Measurements from ENCODE around the gene CDH26. TPM values are rescaled to one million over a fixed set of nuclear protein-coding genes. Genes with fewer than 3 reads are reported as not detected.
A peak's percentile ranks its signal among the peaks of the same experiment; 100 is the strongest.
"Not testable (repeated sequence)": the region's sequence is repeated elsewhere in the genome, so short reads cannot be mapped to it uniquely, and the experiment has no call there.

Gene CDH26
- total RNA-seq, 1 donor from 2014 or later, result 2.3 TPM

DNA sequence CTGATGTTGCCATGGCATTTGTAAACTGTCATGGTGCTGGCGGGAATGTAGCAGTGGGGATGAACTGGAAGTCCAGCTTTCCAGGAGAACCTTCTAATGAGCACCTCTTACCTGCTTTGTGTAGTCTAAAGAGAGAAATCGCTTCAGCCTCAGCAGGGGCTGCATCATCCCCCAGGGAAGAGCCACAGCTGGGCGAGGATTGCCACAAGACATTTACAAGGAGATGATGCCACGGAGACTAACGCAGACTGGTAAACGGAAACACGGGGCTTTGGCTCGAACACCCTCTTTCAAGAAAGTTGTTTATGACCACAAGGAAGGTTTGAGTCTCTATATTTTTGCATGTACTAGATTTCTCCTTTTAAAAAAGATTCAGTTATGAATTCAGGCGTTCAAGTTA, 72.9 kb downstream of the CDH26 start:
- no peak for DNase-seq (ENCODE audit: missing footprints)
- no peak for ATAC-seq
- intact Hi-C loops (cut with DNase I), result no loop called here

DNA sequence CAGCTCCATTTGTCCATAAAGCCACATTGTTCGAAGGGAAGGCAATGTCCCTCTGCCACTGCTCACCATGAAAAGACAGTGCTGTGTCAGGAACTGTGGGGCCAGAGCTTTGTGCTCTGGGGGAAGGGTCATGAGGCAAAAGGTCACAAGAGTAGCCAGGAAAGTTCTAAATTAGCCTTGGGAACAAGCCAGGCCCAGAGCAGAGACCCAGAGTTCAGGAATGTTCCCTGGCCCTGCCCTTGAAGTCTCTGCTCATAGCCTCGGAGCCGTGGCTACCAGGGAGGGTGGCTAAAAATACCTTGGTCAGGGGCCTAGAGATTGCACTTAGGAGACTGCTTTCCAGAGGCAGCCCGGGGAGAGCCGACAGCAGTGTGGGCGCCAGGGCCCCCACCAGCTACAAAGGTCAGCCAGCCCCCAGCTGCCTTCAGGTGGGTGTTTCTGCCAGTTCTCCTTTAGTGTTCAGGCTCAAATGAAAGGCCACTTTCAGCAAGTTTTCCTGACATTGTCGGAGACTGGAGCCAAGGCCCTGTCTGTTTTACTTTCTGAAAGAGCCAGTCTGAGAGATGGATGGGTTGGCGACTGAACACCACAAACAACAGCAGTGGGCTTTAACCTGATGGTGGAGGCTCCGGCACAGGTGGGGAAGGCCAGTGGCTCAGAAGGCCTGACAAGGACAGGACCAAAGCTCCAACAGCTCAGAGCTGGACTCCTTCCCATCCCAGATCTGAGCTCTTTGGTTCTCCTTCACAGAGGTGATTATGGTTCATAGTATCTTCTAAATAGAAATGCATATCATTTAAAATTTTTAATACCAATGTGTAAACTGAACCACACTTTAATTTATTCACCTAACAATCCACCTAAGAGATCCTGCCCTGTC, 76.2 kb downstream of the CDH26 start:
- intact Hi-C loops (cut with DNase I), result no loop called here
- ATAC-seq (peak; percentile 94), DNase-seq (ENCODE audit: missing footprints) (peak; percentile 74)

DNA sequence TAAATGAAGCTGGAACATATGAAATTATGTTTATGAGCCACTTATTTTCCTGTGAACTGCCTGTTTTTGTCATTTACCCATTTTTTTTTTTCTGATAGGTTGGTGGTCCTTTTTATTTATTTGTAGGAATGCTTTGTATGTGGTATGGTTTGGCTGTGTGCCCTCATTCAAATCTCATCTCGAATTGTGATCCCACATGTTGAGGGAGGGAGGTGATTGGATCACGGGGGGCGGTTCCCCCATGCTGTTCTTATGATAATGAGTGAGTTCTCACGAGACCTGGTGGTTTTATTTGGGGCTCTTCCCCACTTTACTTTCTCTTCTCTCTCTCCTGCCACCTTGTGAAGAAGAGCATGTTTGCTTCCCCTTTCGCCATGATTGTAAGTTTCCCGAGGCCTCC, 77.3 kb downstream of the CDH26 start:
- intact Hi-C loops (cut with DNase I), result no loop called here
- no peak for ATAC-seq
- DNase-seq (ENCODE audit: missing footprints), result no peak

DNA sequence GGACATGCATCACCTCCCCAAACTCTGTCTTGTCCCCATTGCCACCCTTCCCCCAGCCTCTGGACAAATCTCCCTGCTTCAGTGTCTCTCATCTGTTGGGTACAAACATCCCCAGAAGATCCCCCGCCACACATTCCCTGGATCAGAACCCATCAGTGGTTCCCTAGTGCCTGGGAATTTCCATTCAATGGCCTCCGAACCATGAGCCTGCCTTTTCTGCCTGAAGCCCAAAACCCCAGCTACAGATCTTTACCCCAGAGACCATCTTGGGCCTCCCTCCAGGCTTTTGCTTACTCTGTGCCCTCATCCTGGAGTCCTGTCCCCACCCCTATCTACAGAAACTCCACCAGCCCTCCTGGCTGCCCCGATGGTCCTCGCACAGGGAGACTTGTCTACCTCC, 78.1 kb downstream of the CDH26 start:
- no peak for DNase-seq (ENCODE audit: missing footprints)
- intact Hi-C loops (cut with DNase I), result no loop called here
- no peak for ATAC-seq

DNA sequence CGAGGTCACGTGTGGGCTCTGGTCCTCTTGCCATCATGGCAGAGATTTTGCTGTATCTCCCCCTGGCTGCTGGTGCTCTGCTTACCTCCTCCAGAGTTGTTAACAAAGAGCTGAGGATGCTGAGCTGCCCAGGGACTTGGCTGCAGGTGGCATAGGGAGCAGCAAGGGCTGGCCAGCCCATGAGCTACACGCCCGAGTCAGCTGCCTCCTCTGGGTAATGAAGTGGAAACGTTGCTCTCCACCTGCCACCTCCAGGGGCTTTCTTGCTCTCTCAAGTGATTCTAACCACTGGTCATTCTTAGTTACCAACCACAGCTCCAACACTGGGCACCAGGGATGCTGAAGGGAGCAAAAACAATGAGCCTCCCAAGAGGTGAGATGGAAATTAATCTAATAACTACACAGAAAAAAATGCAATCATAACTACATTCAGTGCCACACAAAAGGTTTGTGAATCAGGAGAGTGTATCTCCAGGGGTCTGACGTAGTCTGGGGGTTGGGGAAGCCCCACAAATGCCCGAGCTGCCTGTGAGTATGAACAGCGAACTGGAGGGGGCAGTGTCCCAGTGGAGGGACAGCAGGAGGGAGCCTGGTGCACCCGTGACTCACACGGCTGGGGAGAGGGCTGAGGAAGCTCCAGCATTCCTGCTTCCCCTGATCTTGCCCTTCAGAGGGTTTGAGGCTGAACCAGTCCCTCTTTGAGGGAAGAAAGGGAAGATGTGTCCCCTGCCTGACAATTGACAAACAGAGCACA, 78.7 kb downstream of the CDH26 start:
- intact Hi-C loops (cut with DNase I), result no loop called here
- ATAC-seq, result no peak
- no peak for DNase-seq (ENCODE audit: missing footprints)

DNA sequence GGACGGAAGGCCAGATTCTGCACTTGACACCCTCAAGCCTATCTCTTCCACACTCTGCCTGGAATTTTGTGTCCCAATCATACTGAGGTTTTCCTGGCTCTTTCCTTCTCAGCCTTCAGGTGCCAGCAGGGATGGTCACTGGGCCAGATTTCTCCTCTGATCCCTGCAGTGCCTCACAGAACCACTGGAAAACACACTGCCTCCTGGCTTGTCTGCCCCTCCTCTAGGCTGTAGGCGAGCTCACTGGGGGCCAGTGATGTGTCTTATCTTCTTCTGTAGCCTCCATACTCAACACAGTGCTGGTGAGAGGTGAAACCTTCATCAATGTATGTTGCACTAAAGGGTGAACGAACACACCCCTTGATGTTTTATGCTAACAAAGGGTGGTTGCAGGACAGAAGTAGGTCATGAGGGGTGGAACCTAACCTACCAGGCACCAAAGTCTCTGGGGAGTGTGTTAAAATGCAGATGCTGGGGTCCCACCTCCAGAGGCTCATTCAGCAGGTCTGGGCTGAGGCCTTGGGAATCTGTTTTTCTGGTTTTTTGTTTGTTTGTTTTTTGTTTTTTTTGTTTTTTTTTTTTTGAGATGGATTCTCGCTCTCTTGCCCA, 80.3 kb downstream of the CDH26 start:
- DNase-seq (ENCODE audit: missing footprints) (no peak), ATAC-seq (peak; percentile 35)
- intact Hi-C loops (cut with DNase I), result no loop called here

DNA sequence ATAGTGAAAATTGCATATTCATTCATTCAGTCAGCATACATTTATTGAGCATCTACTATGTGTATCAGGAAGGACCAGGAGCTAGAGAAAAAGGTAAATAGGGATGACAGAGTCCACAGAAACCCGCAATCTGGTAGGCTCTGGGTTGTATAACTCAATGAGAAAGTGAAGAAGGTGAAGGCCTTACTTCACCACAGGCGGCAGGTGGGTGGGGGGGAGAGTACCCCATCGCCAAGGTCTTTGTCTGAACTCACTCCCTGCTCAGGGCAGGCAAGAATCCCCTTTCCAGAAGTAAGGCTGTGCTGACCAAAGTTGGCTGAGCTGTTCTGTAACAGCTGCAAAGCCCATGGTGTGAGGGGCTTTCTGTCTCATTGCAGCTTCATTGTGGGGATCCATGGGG, 81.3 kb downstream of the CDH26 start:
- intact Hi-C loops (cut with DNase I), result no loop called here
- DNase-seq (ENCODE audit: missing footprints), result no peak
- ATAC-seq, result no peak

DNA sequence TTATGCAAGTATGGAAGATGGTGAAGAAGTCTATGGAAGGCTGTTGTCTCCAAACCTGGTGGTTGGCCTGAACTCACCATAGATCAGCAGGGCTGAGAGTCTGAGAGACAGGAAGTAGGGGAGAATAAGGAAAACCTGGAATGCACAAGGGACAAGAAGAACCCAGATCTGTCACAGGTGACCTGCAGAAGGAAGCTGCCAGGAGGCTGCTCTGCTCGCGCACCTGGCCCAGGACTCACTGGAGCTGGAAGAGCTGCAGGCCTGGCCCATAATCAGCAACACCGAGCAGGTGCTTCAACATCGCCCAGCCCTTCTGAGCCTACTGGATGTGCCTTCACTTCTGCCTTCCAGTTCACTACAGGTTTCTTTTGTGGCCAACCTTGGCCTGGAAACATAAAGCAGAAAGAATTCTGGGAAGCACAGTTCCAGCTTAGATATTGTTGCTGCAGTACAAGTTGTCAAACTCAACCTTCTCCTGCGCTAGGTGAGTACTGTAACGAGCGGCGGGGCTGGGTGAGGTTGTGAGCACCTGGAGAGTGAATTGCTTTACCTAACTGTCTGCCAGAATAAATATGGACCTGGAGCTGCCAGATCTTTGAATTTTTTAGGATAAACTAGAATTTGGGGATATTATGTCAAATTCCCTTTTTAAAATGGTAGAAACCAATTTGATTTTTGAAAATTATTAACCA, 82.4 kb downstream of the CDH26 start:
- DNase-seq (ENCODE audit: missing footprints), result no peak
- intact Hi-C loops (cut with DNase I), result no loop called here
- ATAC-seq, result no peak

DNA sequence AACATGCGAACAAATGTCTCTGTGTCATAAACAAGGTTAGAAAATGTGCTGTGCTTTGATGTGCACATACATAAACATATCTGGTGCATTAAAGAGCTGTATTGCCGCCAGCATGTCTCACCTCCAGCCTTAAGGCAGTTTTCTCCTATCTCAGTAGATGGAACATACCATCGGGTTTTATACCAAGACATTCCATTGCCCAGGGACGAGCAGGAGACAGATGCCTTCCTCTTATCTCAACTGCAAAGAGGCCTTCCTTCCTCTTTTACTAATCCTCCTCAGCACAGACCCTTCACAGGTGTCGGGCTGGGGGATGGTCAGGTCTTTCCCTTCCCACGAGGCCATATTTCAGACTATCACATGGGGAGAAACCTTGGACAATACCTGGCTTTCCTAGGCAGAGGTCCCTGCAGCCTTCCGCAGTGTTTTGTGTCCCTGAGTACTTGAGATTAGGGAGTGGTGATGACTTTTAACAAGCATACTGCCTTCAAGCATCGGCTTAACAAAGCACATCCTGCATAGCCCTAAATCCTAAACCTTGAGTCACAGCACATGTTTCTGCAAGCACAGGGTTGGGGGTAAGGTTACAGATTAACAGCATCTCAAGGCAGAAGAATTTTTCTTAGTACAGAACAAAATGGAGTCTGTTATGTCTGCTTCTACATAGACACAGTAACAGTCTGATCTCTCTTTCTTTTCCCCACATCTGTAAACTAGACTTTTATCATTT, 83.4 kb downstream of the CDH26 start:
- ATAC-seq; intact Hi-C loops (cut with DNase I); DNase-seq (ENCODE audit: missing footprints): not testable (repeated sequence)

DNA sequence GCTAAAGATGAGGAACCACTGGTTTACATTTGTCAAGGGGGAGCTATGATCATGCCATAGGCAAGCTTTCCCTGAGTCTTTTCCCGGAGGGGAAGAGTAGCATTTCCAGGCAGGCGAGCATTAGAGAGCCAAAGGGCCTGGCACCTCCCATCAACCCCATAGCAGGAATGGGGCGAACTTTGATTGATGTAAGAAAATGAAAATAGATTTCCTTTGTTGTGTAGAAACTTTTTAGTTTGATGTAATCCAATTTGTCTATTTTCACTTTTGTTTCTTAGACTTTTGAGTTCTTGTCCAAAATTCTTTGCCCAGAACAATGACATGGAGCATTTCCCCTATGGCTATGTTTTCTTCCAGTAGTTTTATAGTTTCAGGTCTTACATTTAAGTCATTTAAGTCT, 85.2 kb downstream of the CDH26 start:
- intact Hi-C loops (cut with DNase I), result no loop called here
- ATAC-seq (no peak), DNase-seq (ENCODE audit: missing footprints) (no peak)

DNA sequence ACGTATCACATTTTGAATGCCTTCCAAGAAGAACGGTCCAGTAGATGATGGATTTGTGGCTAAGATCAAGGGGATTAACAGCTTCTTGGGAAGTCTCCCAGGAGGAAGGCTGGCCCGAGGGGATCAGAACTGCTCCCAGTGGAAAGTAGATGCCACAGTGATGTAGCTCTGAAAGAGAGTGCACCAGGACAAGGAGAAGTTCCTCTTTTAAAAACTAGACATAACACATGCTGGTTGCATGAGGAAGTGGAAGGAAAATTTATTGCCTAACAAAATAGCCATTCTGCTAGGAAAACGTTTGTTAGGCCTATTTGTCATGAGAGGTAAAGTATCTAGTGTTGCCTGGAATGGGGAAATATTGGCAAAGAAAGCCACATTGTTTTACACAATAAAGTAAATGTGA, 87.8 kb downstream of the CDH26 start:
- DNase-seq (ENCODE audit: missing footprints), result no peak
- intact Hi-C loops (cut with DNase I), result no loop called here
- ATAC-seq, result no peak

DNA sequence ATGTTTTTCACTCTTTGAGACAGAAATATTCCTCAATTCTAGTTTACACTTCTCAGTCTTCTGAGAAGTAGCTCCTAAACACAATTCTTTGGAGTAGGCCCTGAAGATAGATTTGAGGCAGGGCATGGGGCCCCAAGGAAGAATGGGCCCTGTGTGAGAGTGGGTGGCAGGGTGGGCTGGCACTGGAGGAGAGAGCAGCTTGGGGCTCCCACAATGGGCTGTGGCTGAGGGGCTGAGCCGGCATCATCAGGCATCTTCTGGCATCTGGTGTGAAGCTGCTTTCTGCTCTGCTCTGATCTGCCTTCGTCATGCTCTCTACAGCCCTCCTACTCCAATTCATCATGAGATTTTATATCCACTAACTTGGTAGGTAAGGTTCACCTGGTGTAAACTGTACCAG, 88.2 kb downstream of the CDH26 start:
- intact Hi-C loops (cut with DNase I), result no loop called here
- DNase-seq (ENCODE audit: missing footprints) (no peak), ATAC-seq (no peak)

DNA sequence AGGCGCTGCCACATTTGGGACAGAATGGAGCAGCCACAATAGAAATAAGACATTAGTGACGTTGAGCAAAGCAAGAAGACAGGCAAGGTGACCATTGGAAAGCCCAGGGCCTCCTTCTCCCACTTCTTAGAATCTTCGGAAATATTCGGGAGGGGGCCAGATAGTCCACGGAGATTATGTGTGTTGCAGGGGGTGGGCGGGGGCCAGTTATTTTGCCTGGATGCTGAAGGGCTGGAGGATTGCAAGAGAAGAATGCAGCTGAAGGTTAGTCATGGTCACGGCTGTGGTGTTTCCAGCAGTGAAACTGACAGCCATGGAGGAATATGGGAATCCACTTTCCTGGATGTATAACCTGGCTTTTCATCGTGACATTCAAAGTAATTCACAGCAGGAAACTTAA, 88.6 kb downstream of the CDH26 start:
- ATAC-seq (no peak), DNase-seq (ENCODE audit: missing footprints) (no peak)
- intact Hi-C loops (cut with DNase I), result no loop called here

DNA sequence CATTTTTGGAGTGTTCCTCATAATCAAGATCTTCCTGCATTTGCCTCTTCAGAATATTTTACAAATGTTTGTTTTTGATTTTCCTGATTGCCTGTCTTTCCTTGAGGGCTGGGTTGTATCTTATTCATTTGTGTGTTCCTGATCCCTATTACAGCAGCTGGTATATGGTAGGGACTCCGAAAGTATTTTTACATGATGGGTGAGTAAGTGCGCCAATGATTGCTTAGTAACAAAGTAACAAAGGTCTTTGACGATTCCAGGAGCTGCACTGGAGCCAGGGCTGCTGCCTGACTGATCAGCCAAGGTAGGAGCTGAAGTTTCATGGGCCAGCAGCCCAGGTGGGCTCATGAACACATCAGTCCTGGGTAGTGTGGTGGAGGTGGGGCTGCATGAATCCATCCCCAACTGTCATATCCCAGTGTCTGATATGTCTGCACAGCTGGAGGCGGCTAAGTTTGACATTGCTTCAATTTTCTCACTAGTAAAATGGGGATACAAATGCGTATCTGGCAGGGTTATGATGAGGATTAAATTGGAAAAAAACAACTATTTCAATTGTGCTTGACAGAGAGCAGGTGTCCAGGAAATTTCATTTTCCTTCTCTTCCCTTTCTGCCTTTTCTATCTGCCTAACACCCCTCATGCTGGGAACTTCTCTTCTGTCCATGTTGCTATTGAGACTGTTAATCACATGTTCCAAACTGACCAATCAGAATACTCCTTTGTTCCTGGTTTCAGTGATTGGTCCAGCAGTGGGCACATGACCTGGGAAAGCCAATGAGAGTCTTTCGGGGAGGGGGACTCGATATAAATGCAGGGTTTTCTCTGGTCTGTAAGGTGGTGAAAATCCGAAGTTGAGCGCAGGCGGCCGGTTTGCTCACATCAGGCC, 90.7 kb downstream of the CDH26 start:
- intact Hi-C loops (cut with DNase I), result no loop called here
- ATAC-seq (peak; percentile 49), DNase-seq (ENCODE audit: missing footprints) (no peak)

DNA sequence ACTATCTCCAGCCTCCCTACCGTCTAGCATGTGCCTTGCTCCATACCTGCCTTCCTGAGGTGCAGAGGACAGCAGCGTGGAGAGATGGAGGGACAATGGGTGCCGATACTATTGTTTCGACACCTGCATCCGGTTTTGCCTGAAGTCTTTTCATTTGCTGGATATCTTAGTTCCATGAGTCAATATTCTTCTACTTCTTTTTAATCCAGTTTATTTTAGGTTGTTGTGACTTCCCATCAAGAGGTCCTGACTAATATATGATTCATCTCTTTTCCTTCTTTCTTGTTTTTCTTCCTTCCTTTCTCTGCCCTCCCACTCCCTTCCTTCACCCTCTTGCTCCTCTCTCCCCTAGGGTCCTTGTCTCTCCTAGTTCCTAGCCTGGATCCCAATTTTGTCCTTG, 91.4 kb downstream of the CDH26 start:
- ATAC-seq, result no peak
- intact Hi-C loops (cut with DNase I), result no loop called here

DNA sequence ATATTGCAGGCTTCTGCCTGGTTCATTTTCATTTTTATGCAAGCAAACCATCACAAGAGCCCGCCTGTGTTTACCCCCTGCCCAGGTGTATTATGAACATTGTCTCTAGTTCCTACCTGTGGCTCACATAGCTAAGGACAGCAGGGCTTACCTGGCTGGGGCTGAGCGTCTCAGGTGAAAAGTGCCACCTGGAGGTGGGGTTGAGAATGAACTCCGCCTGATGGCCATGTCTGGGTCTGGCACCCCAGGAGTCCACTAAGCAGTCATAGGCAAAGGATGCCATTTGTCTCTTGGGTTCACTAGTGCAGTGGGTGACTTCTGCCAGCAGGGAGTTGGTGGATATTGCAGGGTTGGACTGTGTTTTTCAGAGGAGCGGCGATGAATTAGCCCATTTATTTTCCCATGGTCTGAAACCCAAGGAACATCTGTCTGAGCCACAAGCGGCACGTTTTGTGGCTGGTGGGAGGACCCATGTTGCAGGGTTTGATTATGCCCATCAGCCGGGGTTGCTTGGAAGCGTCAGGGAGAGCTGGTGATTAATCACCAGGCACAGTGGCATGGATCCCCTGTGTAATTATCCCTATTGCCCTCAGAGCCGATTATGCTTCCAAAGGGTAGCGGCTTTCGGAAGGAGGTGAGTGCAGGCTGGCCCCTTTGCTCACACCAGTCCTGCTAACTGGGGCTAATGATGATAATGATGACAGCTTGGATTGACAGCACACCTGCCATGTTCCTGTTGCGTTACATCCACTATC, 92.1 kb downstream of the CDH26 start:
- ATAC-seq (no peak), DNase-seq (ENCODE audit: missing footprints) (no peak)
- intact Hi-C loops (cut with DNase I), result loop anchor here (10.0 kb wide), 1 partner anchor 1844 kb away; no protein-coding TSS in a partner anchor

More for the DNA sequence above, 91.4 kb downstream of the CDH26 start:
- DNase-seq (ENCODE audit: missing footprints), result no peak

DNA sequence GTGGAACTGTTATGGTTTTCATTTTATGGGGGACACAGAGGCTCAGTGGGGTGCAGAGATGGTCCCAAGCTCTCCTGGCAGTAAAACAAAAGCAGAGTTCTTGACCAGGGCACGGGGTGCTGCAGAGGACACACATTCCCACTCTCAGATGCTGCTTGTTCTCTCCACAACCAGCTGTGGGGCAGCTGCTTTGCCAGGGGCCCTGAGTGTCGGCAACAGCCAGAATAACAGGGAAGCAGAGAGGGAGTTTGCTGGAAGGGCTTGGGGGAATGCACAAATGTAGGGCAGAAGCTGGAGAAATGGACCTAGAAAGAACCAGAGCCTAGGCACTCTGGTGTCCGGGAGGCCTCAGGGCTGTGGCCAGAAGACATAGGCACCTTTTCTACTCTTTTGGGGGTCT, 93.7 kb downstream of the CDH26 start:
- intact Hi-C loops (cut with DNase I), result loop anchor here (10.0 kb wide), 1 partner anchor 1843 kb away; no protein-coding TSS in a partner anchor
- no peak for ATAC-seq
- no peak for DNase-seq (ENCODE audit: missing footprints)

All from Right ventricle myocardium inferior (tissue), 1 donor.